MM.1S (cell line): Measurements from ENCODE around the gene EMSY.

Experiments
- DNase-seq: peaks from one replicate; pipeline ENCODE4 v3.0.0-alpha.2; 2015
- H2AFZ ChIP-seq: fragments of 300-600 bp; sonication (generic); 2 replicates; pipeline ENCODE4 v1.6.0; 2016; ENCODE audit warnings: antibody characterized with exemption, low read length
- H3F3A ChIP-seq: fragments of 300-600 bp; sonication (generic); 2 replicates; pipeline ENCODE4 v1.6.1; 2016; ENCODE audit warnings: mild to moderate bottlenecking, antibody characterized with exemption, low read length, moderate library complexity, mixed read lengths; ENCODE audit not compliant: insufficient read depth
- H3K27ac ChIP-seq: fragments of 300-600 bp; sonication (generic); 2 replicates; pipeline ENCODE4 v1.5.1; 2016; ENCODE audit warnings: mild to moderate bottlenecking, low read length
- H3K27me3 ChIP-seq: fragments of 300-600 bp; sonication (generic); replicated peaks from 2 replicates; pipeline ENCODE4 v1.6.0; 2016; ENCODE audit warnings: low read length; ENCODE audit not compliant: insufficient read depth
- H3K36me3 ChIP-seq: fragments of 300-600 bp; sonication (generic); replicated peaks from 2 replicates; pipeline ENCODE4 v1.6.1; 2016; ENCODE audit warnings: mild to moderate bottlenecking, low read length, mixed read lengths; ENCODE audit not compliant: insufficient read depth
- H3K4me1 ChIP-seq: fragments of 300-600 bp; sonication (generic); 2 replicates; pipeline ENCODE4 v1.6.1; 2016; ENCODE audit warnings: low read length, mixed read lengths
- H3K4me2 ChIP-seq: fragments of 300-600 bp; sonication (generic); 2 replicates; pipeline ENCODE4 v1.6.0; 2016; ENCODE audit warnings: low read depth, low read length
- H3K4me3 ChIP-seq: fragments of 300-600 bp; sonication (generic); 2 replicates; pipeline ENCODE4 v1.5.1; 2016; ENCODE audit warnings: low read length, mixed read lengths
- H3K79me2 ChIP-seq: fragments of 300-600 bp; sonication (generic); 2 replicates; pipeline ENCODE4 v1.6.1; 2016; ENCODE audit warnings: mixed run types, low read length, mixed read lengths
- H3K9ac ChIP-seq: fragments of 300-600 bp; sonication (generic); 2 replicates; pipeline ENCODE4 v1.6.1; 2016; ENCODE audit warnings: low read length, mixed read lengths
- H3K9me2 ChIP-seq: fragments of 300-600 bp; sonication (generic); replicated peaks from 2 replicates; pipeline ENCODE4 v1.6.1; 2016; ENCODE audit warnings: mild to moderate bottlenecking, low read length, mixed read lengths; ENCODE audit not compliant: insufficient read depth
- H3K9me3 ChIP-seq: fragments of 300-600 bp; sonication (generic); replicated peaks from 2 replicates; pipeline ENCODE4 v1.6.1; 2016; ENCODE audit warnings: mild to moderate bottlenecking, low read length, mixed read lengths; ENCODE audit not compliant: insufficient read depth
- H4K20me1 ChIP-seq: fragments of 300-600 bp; sonication (generic); 2 replicates; pipeline ENCODE4 v1.6.1; 2016; ENCODE audit warnings: mild to moderate bottlenecking, low read length, moderate library complexity, mixed read lengths; ENCODE audit not compliant: insufficient read depth
- EZH2 ChIP-seq: fragments of 300-600 bp; sonication (generic); optimal IDR thresholded peaks from 2 replicates; pipeline ENCODE3; 2017; ENCODE audit warnings: low read depth, mild to moderate bottlenecking, antibody characterized with exemption, low read length, mixed read lengths
- EZH2phosphoT487 ChIP-seq: fragments of 300-600 bp; sonication (generic); IDR thresholded peaks from 2 replicates; pipeline ENCODE4 v1.6.1; 2018; ENCODE audit warnings: antibody characterized with exemption, low read length
- TF ChIP-seq, protein P1 (sequence below): fragments of 300-600 bp; sonication (generic); IDR thresholded peaks from 2 replicates; pipeline ENCODE4 v1.5.1; 2016; ENCODE audit warnings: antibody characterized with exemption, low read length, mixed read lengths

EMSY gene

DNA sequence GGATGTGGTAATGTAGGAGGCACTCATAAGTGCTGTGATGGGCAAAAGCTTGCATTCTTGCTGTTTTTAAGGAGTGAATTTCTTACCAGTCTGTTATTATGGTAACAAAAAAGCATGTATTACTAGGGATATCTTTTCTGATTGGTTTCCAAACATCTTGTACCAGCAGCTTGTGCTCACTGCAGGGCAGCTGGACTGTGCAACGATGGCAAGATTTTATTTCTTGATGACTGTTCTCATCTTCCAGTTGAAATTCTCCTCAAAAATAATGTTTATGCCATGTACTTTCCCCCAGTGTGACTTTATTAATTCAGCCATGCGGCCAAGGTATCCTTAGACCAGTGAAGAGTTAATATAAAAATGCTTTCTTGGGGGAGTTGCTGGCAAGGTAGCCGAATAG is 35.4 kb downstream of the EMSY start:
- no peak overlapping the region for H3K9ac ChIP-seq
- H3K27me3 ChIP-seq: no peaks in the 10 kb centered on the region
- DNase-seq: no peak
- H3K9me3 ChIP-seq: no peaks in the 10 kb centered on the region
- H4K20me1 ChIP-seq: no peaks in the 10 kb centered on the region
- TF ChIP-seq, protein P1, sequence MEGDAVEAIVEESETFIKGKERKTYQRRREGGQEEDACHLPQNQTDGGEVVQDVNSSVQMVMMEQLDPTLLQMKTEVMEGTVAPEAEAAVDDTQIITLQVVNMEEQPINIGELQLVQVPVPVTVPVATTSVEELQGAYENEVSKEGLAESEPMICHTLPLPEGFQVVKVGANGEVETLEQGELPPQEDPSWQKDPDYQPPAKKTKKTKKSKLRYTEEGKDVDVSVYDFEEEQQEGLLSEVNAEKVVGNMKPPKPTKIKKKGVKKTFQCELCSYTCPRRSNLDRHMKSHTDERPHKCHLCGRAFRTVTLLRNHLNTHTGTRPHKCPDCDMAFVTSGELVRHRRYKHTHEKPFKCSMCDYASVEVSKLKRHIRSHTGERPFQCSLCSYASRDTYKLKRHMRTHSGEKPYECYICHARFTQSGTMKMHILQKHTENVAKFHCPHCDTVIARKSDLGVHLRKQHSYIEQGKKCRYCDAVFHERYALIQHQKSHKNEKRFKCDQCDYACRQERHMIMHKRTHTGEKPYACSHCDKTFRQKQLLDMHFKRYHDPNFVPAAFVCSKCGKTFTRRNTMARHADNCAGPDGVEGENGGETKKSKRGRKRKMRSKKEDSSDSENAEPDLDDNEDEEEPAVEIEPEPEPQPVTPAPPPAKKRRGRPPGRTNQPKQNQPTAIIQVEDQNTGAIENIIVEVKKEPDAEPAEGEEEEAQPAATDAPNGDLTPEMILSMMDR: no peak
- no peak for TF ChIP-seq EZH2phosphoT487
- TF ChIP-seq EZH2: no peak
- H3K27ac ChIP-seq: no peak overlapping the region
- H3K79me2 ChIP-seq: no peaks in the 10 kb centered on the region
- H3K36me3 ChIP-seq: no peaks in the 10 kb centered on the region
- no peaks in the 10 kb centered on the region for H3K9me2 ChIP-seq
- no peak overlapping the region for H2AFZ ChIP-seq
- H3K4me3 ChIP-seq: no peak overlapping the region
- H3F3A ChIP-seq: no peaks in the 10 kb centered on the region
- H3K4me1 ChIP-seq: no peaks in the 10 kb centered on the region
- no peak overlapping the region for H3K4me2 ChIP-seq

DNA sequence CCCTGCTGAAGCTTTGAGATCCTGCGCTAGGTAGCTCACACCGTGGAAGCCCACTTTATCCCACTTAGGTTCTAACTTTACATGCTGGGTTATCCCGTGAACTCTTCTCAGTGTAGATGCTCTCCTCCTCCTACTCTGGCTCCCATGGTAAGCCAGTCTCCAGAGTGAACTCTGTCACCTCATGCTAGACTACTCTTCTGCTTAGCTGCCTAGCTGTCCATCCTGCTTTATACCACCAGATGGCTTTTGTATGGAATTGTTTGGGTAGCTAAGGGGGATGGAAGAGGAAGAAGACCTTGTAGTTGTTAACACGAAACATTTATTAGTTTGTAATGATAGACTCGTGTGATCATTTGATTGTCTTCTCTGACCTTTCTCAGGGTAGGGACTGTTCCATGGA is 46.8 kb downstream of the EMSY start:
- H3K9me3 ChIP-seq: no peaks in the 10 kb centered on the region
- DNase-seq: no peak
- H3K27me3 ChIP-seq: no peaks in the 10 kb centered on the region
- H3K36me3 ChIP-seq: no peaks in the 10 kb centered on the region
- no peaks in the 10 kb centered on the region for H3F3A ChIP-seq
- TF ChIP-seq EZH2phosphoT487 (no peak), EZH2 (no peak)
- TF ChIP-seq, protein P1: no peak
- H3K4me3 ChIP-seq: no peak overlapping the region
- no peak overlapping the region for H2AFZ ChIP-seq
- no peaks in the 10 kb centered on the region for H3K9me2 ChIP-seq
- no peak overlapping the region for H3K27ac ChIP-seq
- H3K4me2 ChIP-seq: no peak overlapping the region
- H3K4me1 ChIP-seq: no peaks in the 10 kb centered on the region
- H3K9ac ChIP-seq: no peak overlapping the region
- H3K79me2 ChIP-seq: no peaks in the 10 kb centered on the region
- H4K20me1 ChIP-seq: no peaks in the 10 kb centered on the region

DNA sequence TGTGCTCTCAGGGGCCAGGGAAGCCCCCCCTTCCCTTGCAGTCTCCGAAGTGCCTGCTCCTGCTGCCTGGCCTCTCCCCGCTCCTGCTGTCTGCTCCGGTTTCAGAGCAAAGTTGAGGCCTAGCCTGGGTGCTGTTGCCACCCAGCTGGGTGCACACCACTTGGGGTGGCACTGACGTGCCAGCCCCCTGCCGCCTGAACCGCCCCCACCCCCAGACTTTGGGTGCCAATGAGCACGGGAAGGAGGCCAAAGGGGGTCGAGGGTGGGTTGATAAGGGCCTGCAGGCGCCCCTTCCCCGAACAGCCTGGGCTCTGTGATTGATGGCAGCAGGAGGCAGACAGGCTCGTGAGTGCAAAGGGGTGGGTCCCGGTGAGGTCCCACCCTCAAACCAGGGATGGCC is 48.2 kb downstream of the EMSY start:
- DNase-seq: no peak
- H4K20me1 ChIP-seq: no peaks in the 10 kb centered on the region
- H3K9me2 ChIP-seq: no peaks in the 10 kb centered on the region
- H3F3A ChIP-seq: no peaks in the 10 kb centered on the region
- no peak overlapping the region for H3K4me3 ChIP-seq
- no peak overlapping the region for H3K27ac ChIP-seq
- H3K79me2 ChIP-seq: no peaks in the 10 kb centered on the region
- H3K4me2 ChIP-seq: no peak overlapping the region
- no peak overlapping the region for H3K9ac ChIP-seq
- no peaks in the 10 kb centered on the region for H3K27me3 ChIP-seq
- TF ChIP-seq, protein P1: no peak
- TF ChIP-seq EZH2phosphoT487 (no peak), EZH2 (no peak)
- H3K36me3 ChIP-seq: no peaks in the 10 kb centered on the region
- H3K4me1 ChIP-seq: no peaks in the 10 kb centered on the region
- no peaks in the 10 kb centered on the region for H3K9me3 ChIP-seq
- H2AFZ ChIP-seq: no peak overlapping the region
